Spleen (tissue), 7 donors: ENCODE measurements around the gene NR2C1.

Source experiments
- CTCF ChIP-seq, 11 experiments: fragments of 200-600 bp in 7 of 11; fragments of 450-650 bp in 4 of 11; sonication (generic) in 4 of 11; IDR thresholded peaks in 8 of 11; conservative IDR thresholded peaks in 3 of 11; 1 replicate in 7 of 11; 2 replicates in 4 of 11; pipeline versions ENCODE4 v1.4.0 to v1.8.0; 2016 to 2021; ENCODE audit warnings: antibody characterized with exemption in 11 of 11, inconsistent platforms in 4 of 11, mild to moderate bottlenecking in 1 of 11
- POLR2A ChIP-seq, 3 donors: fragments of 450-650 bp; IDR thresholded peaks; one replicate each; pipeline ENCODE4 v1.5.1; 2017; ENCODE audit warnings: antibody characterized with exemption in 3 of 3, mild to moderate bottlenecking in 1 of 3
- donor health status: DM: no; HTN: no; CAD: no; lungs with moderate emphysema.
- donor health status: DM: no; HTN: no; CAD: no.
- donor health status: DM: no; HTN: no; CAD: no.

DNA sequence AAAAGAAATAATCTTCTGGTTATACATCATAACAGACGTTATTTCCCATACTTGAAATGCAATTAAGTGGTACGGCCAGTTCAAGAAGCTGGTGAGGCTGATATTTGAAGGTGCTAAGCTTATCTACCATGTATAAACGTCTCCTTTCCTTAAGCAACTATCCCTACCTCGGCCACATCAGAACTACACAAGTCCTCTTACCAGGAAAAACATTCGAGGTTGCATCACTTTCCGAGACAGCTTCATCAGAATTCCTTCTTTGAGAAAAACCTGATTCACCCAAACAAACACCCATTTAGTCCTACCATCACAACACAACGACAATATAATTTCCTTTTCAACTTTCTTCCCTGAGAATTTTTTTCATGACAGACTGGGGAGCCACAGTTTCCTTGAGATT is 33.9 kb upstream of the NR2C1 start:
- TF ChIP-seq CTCF (IDR thresholded peaks at IDR 0.05 in 8 of 11, conservative IDR thresholded peaks at IDR 0.05 in 3 of 11) (no peak), POLR2A (IDR thresholded peaks at IDR 0.05) (no peak)
